Nephron (organoid): Measurements from ENCODE around the gene ZNF138.

Experiments
- H3K27ac Mint-ChIP-seq, 3 experiments: 2 replicates each; pipeline ENCODE4 v1.8.0; 2020; ENCODE audit warnings: mixed read lengths in 3 of 3, mild to moderate bottlenecking in 2 of 3, moderate library complexity in 1 of 3
- H3K27me3 Mint-ChIP-seq: 2 replicates; pipeline ENCODE4 v1.8.0; 2021; ENCODE audit warnings: low read depth, mild to moderate bottlenecking, moderate library complexity, mixed read lengths
- H3K36me3 Mint-ChIP-seq: 2 replicates; pipeline ENCODE4 v1.8.0; 2020; ENCODE audit warnings: low read depth, mixed read lengths
- H3K4me1 Mint-ChIP-seq: 2 replicates; pipeline ENCODE4 v1.8.0; 2020; ENCODE audit warnings: mixed read lengths
- H3K4me3 Mint-ChIP-seq, 3 experiments: 2 replicates each; pipeline ENCODE4 v1.8.0; 2020; ENCODE audit warnings: mild to moderate bottlenecking in 3 of 3, mixed read lengths in 3 of 3, moderate library complexity in 2 of 3
- H3K9me3 Mint-ChIP-seq: 2 replicates; pipeline ENCODE4 v1.8.0; 2020; ENCODE audit warnings: mixed read lengths
- TF ChIP-seq, protein P1 (sequence below), 3 experiments: fragments of 200-600 bp; sonication (generic); IDR thresholded peaks; one replicate each; pipeline ENCODE4 v1.5.0; 2021; ENCODE audit warnings: antibody characterized with exemption in 3 of 3; ENCODE audit not compliant: unreplicated experiment in 3 of 3

The ZNF138 gene

GRCh38 chr7:64794171-64794844 lies at the start of gene ZNF138:
ZNF138 (plus strand) TSS chr7:64794428; CDS start chr7:64794569, 141 bp downstream.
- TF ChIP-seq, protein P1, sequence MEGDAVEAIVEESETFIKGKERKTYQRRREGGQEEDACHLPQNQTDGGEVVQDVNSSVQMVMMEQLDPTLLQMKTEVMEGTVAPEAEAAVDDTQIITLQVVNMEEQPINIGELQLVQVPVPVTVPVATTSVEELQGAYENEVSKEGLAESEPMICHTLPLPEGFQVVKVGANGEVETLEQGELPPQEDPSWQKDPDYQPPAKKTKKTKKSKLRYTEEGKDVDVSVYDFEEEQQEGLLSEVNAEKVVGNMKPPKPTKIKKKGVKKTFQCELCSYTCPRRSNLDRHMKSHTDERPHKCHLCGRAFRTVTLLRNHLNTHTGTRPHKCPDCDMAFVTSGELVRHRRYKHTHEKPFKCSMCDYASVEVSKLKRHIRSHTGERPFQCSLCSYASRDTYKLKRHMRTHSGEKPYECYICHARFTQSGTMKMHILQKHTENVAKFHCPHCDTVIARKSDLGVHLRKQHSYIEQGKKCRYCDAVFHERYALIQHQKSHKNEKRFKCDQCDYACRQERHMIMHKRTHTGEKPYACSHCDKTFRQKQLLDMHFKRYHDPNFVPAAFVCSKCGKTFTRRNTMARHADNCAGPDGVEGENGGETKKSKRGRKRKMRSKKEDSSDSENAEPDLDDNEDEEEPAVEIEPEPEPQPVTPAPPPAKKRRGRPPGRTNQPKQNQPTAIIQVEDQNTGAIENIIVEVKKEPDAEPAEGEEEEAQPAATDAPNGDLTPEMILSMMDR (IDR thresholded peaks at IDR 0.05; ENCODE audit: unreplicated experiment in 3 of 3): peak in 1 of 3 experiments; percentile 16
- H3K9me3 Mint-ChIP-seq: peaks cover 2% of the 10 kb centered on the region
- H3K27me3 Mint-ChIP-seq: no peaks in the 10 kb centered on the region
- H3K27ac Mint-ChIP-seq: peak within 1 kb of the TSS; percentile 99 to 100 (median 99)
- H3K36me3 Mint-ChIP-seq: peaks cover 36% of the 10 kb centered on the region
- H3K4me3 Mint-ChIP-seq: peak within 1 kb of the TSS; percentile 99 to 100 (median 100)
- peaks cover 20% of the 10 kb centered on the region for H3K4me1 Mint-ChIP-seq

- Mint-ChIP-seq H3K27me3 (no peaks in the 10 kb centered on the region), H3K36me3 (no peaks in the 10 kb centered on the region), H3K4me3 (no peak overlapping the region), H3K27ac (no peak overlapping the region), H3K9me3 (peaks cover 24% of the 10 kb centered on the region), H3K4me1 (no peaks in the 10 kb centered on the region)
- TF ChIP-seq, protein P1 (IDR thresholded peaks at IDR 0.05; ENCODE audit: unreplicated experiment in 3 of 3): no peak
These were observed 49.5 kb upstream of the ZNF138 start for GRCh38 chr7:64744680-64745079.

DNA sequence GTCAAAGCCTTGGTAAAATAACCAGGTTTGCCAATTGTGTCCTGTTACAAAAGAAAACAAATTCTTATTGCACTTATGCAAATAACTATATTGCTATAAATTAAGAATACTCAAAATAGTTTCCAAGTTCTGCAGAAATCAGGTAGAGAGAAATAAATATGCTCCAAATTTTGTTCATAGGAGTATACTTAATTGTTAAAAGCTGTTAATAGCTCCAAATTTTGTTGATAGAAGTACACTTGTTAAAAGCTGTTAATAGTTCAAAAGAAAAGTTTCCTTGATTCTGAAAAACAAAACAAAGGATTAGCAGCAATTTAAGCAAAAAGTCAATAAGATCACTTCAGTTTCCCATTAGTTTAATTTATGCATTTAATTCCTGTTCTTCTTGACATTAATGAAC lies 46.4 kb upstream of the ZNF138 start:
- no peaks in the 10 kb centered on the region for H3K4me1 Mint-ChIP-seq
- no peaks in the 10 kb centered on the region for H3K36me3 Mint-ChIP-seq
- no peak overlapping the region for H3K27ac Mint-ChIP-seq
- H3K9me3 Mint-ChIP-seq: peaks cover 20% of the 10 kb centered on the region
- TF ChIP-seq, protein P1 (IDR thresholded peaks at IDR 0.05; ENCODE audit: unreplicated experiment in 3 of 3): no peak
- no peak overlapping the region for H3K4me3 Mint-ChIP-seq
- H3K27me3 Mint-ChIP-seq: no peaks in the 10 kb centered on the region

DNA sequence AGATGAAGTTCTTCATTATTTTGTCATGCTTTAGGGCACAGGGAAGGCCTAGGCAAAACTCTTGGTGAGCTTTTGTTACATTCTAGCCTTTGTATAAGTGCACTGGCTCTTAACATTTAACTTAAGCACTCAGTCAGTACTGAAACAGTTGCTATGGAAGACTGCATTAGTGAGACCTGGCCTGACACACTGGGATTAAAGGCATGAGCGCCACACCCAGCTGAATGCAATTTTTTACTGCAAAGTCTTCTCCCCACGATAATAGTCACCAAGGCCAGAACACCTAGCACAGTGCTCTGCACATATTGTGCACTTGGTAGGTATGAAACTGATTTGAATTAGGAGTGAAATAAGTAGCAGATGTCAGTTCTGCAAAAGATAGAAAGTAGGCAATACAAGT lies 41.2 kb upstream of the ZNF138 start:
- H3K4me3 Mint-ChIP-seq: no peak overlapping the region
- H3K9me3 Mint-ChIP-seq: peaks cover 16% of the 10 kb centered on the region
- TF ChIP-seq, protein P1 (IDR thresholded peaks at IDR 0.05; ENCODE audit: unreplicated experiment in 3 of 3): no peak
- no peaks in the 10 kb centered on the region for H3K27me3 Mint-ChIP-seq
- no peak overlapping the region for H3K27ac Mint-ChIP-seq
- H3K36me3 Mint-ChIP-seq: no peaks in the 10 kb centered on the region
- no peaks in the 10 kb centered on the region for H3K4me1 Mint-ChIP-seq

DNA sequence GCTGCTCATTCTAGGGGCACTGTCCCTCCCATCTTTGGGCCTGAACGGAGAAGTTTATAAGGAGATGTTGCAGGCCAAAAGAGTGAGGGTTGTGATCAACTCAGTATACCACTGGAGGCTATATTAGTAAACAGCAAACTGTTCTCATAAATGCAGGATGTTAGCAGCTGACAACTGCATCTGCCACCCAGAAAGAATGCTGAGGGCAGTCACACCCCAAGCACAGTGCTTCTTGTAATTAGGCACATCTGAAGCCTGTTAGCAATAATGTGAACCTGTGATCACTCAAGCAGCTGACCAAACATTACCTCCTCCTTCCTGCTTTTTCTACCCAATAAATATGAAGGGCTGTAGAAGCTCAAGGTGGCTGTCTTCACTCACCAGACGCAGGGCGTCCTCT lies 38.4 kb upstream of the ZNF138 start:
- Mint-ChIP-seq H3K27ac (no peak overlapping the region), H3K4me1 (no peaks in the 10 kb centered on the region), H3K36me3 (no peaks in the 10 kb centered on the region), H3K4me3 (no peak overlapping the region), H3K9me3 (peaks cover 16% of the 10 kb centered on the region), H3K27me3 (no peaks in the 10 kb centered on the region)
- TF ChIP-seq, protein P1 (IDR thresholded peaks at IDR 0.05; ENCODE audit: unreplicated experiment in 3 of 3): no peak

DNA sequence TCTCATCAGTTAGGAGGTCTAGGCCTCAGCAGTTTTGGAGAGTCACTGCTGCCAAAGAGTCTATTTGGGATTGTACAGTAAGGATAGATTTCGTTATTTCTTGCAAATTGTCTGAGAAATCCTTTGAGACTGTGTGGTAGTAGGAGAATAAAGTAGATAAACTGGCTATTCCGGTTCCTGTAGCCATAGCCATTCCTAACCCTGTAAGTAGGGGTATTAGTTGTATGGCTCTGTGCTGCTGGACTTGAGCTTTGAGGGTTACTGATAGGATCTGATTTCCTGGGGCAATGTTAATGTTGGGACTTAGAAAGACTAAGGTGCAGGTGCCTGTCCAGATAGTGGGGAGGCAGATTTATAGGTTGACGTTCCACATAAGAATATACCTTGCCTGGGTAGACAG lies 36.1 kb upstream of the ZNF138 start:
- Mint-ChIP-seq H3K4me1 (no peaks in the 10 kb centered on the region), H3K36me3 (no peaks in the 10 kb centered on the region), H3K27ac (no peak overlapping the region), H3K27me3 (no peaks in the 10 kb centered on the region), H3K4me3 (no peak overlapping the region), H3K9me3 (peaks cover 11% of the 10 kb centered on the region)
- TF ChIP-seq, protein P1 (IDR thresholded peaks at IDR 0.05; ENCODE audit: unreplicated experiment in 3 of 3): no peak
